ENCODE results near the gene GPATCH8. TPM values are rescaled to one million over a fixed set of nuclear protein-coding genes. Genes with fewer than 3 reads are reported as not detected.

GPATCH8 gene
- total and polyA plus RNA-seq, 2 experiments from 2014 or later = 34.7 to 38.7 TPM

DNA sequence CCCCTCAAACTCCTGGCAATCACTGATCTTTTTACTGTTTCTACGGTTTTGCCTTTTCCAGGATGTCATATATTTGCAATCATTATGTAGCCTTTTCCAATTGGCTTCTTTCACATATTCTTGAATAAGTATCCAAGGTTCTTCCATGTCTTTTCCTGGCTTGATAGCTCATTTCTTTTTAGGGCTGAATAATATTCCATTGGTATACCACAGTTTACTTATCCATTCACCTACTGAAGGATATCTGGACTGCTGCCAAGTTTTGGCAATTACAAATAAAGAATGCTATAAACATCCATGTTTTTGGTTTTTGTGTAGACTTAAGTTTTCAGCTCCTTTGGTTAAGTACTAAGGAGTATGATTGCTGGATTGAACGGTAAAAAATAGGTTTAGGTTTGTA is 16.0 kb downstream of the GPATCH8 start:
- Histone ChIP-seq H3K36me3 (no peaks in the 10 kb centered on the region), H3K4me1 (ENCODE audit: low read depth) (no peaks in the 10 kb centered on the region), H3K4me3 (no peak overlapping the region), H3K27ac (no peak overlapping the region), H3K27me3 (no peaks in the 10 kb centered on the region), H3K9me3 (ENCODE audit: low read depth) (no peaks in the 10 kb centered on the region)
- DNase-seq (ENCODE audit: low read depth in 1 of 2, low spot score in 1 of 2) = no peak
- TF ChIP-seq CTCF (IDR thresholded peaks at IDR 0.05; ENCODE audit: low read depth, low read length) = no peak

- Histone ChIP-seq H3K4me3 (no peak overlapping the region), H3K27me3 (no peaks in the 10 kb centered on the region), H3K36me3 (peaks cover 6% of the 10 kb centered on the region), H3K4me1 (ENCODE audit: low read depth) (no peaks in the 10 kb centered on the region), H3K9me3 (ENCODE audit: low read depth) (no peaks in the 10 kb centered on the region), H3K27ac (no peak overlapping the region)
- TF ChIP-seq CTCF (IDR thresholded peaks at IDR 0.05; ENCODE audit: low read depth, low read length) = no peak
- DNase-seq (ENCODE audit: low read depth in 1 of 2, low spot score in 1 of 2) = no peak
Observed at GRCh38 chr17:44473367-44473766, 29.8 kb downstream of the GPATCH8 start.

GRCh38 chr17:44469676-44470075 is 33.5 kb downstream of the GPATCH8 start:
- Histone ChIP-seq H3K27me3 (no peaks in the 10 kb centered on the region), H3K4me1 (ENCODE audit: low read depth) (peaks cover 6% of the 10 kb centered on the region), H3K36me3 (peaks cover 9% of the 10 kb centered on the region), H3K9me3 (ENCODE audit: low read depth) (no peaks in the 10 kb centered on the region), H3K27ac (no peak overlapping the region), H3K4me3 (no peak overlapping the region)
- no peak for DNase-seq (ENCODE audit: low read depth in 1 of 2, low spot score in 1 of 2)
- no peak for TF ChIP-seq CTCF (IDR thresholded peaks at IDR 0.05; ENCODE audit: low read depth, low read length)

DNA sequence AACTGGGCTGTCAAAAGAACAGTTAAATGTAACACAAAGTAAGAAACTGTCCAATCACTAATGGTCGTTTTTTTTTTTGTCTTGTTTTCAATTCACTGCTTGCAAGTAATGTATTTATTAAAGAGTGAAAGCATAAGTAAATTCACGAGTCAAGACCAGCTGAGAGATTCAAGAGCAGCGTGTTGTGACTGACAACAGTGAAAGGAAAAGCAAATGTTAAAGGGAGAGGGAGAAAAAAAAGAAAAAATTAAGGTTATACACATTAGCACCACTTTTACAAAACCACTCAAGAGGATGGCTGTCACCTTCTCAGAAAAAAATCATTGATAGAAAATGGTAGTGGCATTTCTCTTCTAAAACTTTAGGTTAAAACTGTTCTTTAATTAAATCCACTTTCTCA is 36.1 kb downstream of the GPATCH8 start:
- Histone ChIP-seq H3K27me3 (no peaks in the 10 kb centered on the region), H3K4me3 (no peak overlapping the region), H3K36me3 (peaks cover 6% of the 10 kb centered on the region), H3K9me3 (ENCODE audit: low read depth) (no peaks in the 10 kb centered on the region), H3K27ac (peak overlapping the region; percentile 39), H3K4me1 (ENCODE audit: low read depth) (peaks cover 6% of the 10 kb centered on the region)
- no peak for DNase-seq (ENCODE audit: low read depth in 1 of 2, low spot score in 1 of 2)
- TF ChIP-seq CTCF (IDR thresholded peaks at IDR 0.05; ENCODE audit: low read depth, low read length) = no peak

GRCh38 chr17:44466339-44466738 is 36.9 kb downstream of the GPATCH8 start:
- H3K27me3 ChIP-seq = no peaks in the 10 kb centered on the region
- H3K4me3 ChIP-seq = no peak overlapping the region
- H3K9me3 ChIP-seq (ENCODE audit: low read depth) = no peaks in the 10 kb centered on the region
- peaks cover 6% of the 10 kb centered on the region for H3K4me1 ChIP-seq (ENCODE audit: low read depth)
- no peak for TF ChIP-seq CTCF (IDR thresholded peaks at IDR 0.05; ENCODE audit: low read depth, low read length)
- H3K36me3 ChIP-seq = peaks cover 8% of the 10 kb centered on the region
- no peak for DNase-seq (ENCODE audit: low read depth in 1 of 2, low spot score in 1 of 2)
- no peak overlapping the region for H3K27ac ChIP-seq

GRCh38 chr17:44465897-44466296 is 37.3 kb downstream of the GPATCH8 start:
- Histone ChIP-seq H3K4me1 (ENCODE audit: low read depth) (peaks cover 6% of the 10 kb centered on the region), H3K36me3 (peaks cover 8% of the 10 kb centered on the region)
- no peak for TF ChIP-seq CTCF (IDR thresholded peaks at IDR 0.05; ENCODE audit: low read depth, low read length)

More at GRCh38 chr17:44465897-44466296, 37.3 kb downstream of the GPATCH8 start:
- no peaks in the 10 kb centered on the region for H3K27me3 ChIP-seq
- no peak for DNase-seq (ENCODE audit: low read depth in 1 of 2, low spot score in 1 of 2)
- H3K9me3 ChIP-seq (ENCODE audit: low read depth) = no peaks in the 10 kb centered on the region
- H3K27ac ChIP-seq = no peak overlapping the region
- no peak overlapping the region for H3K4me3 ChIP-seq

Data from cardiac muscle cell (in vitro differentiated cells and primary cell).